HG03442 (cell line): ENCODE measurements around the gene C2orf74.
"Not testable (repeated sequence)": the region's sequence is repeated elsewhere in the genome, so short reads cannot be mapped to it uniquely, and the experiment has no call there.

Experiments
- ATAC-seq: cut with Tn5 transposase; IDR thresholded peaks from one replicate; pipeline ENCODE4 v1.9.1; 2021; ENCODE audit warnings: mild to moderate bottlenecking, moderate library complexity; ENCODE audit not compliant: unreplicated experiment

Gene C2orf74

DNA sequence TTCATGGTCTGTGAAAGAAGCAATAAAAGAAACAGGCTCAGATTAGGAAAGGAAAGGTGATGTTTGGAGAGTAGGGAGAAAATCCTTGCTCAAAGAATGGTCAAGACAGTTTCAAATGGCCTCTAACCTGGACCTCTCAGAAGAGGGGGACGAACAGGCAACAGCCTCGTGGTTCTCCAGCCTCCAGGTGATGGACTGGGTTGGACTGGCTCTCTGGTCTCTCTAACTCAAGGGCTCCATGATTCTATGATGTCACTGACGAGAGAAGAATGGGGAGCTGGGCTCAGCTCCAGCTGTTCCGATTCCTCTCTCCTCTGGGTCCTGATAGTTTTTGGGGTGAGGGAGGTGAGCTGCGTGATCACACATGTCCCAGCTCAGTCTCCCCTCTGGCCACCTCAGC is at the start of gene C2orf74:
TSS of gene C2orf74 (plus strand) at position 301 of the 400 bp plus-strand sequence. CDS start 327 bp downstream, outside the sequence.
- no peak for ATAC-seq

DNA sequence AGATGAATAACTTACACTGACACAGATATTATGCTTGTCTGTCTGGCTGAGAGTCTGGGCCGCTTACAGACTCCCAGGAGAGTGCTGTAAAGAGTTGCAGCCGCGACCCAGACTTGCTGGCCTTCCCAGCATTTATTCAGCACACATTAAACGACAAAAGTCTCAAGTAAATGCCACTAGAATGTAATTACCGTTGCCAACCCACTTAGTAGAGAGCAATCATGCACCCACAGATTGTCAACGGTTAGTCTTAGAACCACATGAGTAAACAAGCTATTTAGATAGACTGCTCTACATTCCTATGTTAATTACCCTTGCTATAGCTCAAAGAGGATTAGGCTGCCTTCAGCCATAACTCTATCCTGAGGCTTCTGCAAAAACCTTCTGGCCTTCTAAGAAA is 47.8 kb upstream of the C2orf74 start:
- no peak for ATAC-seq

DNA sequence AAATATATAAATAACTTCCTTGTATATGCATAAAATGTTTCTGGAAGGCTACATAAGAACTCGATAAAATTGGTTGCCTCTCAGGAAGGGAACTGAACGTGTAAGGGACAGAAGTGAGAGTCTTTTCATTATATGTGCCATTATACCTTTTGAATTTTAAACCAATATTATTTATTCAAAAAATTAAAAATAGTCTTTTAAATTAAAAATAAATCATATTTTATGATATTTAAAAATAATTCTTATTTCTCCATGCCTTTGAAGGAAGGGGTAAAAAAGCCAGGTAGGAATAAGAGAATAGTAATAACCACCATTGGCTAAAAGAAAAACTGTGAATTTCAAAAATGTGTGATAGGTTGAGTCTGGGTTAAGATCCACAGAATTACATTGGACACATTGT is 45.7 kb upstream of the C2orf74 start:
- no peak for ATAC-seq

DNA sequence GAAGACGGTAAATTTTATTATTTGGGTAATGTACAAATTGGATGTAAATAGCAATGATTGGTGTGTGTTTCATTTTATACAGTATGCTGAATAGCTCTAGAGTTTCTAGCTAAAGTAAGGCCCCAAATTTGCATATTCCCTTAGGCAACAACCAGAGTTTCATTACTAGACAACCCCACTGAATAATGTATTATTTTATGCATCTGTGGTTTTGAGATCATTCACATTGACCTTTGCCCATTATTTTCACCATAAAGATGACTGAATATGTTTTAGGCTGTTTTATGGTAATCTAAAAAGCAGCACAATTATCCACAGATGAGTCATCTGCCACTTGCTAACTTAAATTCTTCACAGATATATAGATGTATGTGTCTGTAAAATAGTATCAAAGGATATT is 44.5 kb upstream of the C2orf74 start:
- ATAC-seq, result peak; percentile 45

DNA sequence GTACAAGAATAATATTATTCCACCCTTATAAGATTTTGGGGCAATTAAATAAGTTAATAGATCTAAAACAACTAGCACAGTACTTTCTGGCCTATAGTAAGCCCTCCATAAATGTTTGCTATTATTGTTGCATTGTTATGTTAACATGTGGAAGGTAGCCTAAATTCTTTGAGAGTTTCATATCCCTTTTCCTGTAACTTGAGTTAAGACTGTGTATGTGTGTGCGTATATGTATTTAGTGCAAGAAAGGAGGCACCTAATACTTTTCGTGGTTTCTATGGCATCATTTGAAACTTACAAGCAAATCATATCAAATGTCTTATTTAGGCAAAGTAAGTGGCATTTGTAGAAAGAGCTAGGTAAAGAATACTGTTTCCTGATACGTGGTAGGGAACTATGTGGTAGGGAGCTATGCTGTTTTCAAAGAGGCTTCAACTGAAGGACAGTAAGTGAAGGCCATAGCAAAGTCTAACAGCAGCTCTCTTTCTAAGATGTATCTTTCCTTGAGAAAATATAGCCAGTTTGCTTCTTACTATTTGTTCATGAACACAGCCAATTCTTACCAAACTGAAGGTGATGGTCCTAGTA is 36.8 kb upstream of the C2orf74 start:
- no peak for ATAC-seq

DNA sequence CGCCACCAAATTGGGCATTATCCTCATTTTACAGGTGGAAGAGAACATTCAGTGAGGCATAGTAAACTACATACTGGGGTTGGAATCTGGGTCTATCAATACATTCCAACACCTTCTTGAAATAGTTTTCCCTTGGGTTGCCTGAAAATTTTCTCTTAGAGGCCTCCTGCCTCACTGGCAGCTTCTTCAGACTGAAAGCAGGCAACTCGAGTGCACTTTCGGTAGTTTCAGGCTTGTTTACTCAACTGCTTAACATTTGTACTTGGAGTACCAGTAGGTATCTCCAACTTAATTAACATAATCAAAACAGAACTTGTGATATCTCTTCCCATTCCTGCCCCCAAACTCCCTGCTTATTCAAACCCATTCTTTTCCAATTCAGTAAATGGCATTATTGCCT is 36.2 kb upstream of the C2orf74 start:
- ATAC-seq, result no peak

DNA sequence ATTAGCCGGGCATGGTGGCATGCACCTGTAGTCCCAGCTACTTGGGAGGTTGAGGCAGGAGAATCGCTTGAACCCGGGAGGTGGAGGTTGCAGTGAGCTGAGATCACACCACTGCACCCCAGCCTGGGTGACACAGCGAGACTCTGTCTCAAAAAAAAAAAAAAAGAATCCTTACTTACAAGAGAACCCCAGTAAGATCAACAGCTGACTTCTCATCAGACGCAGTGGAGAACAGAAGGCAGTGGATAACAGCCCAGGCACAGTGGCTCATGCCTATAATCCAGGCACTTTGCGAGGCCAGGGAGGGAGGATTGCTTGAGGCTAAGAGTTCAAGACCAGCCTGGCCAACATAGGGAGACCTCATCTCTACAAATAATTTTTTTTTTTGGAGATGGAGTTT is 33.9 kb upstream of the C2orf74 start:
- not testable (repeated sequence) for ATAC-seq

DNA sequence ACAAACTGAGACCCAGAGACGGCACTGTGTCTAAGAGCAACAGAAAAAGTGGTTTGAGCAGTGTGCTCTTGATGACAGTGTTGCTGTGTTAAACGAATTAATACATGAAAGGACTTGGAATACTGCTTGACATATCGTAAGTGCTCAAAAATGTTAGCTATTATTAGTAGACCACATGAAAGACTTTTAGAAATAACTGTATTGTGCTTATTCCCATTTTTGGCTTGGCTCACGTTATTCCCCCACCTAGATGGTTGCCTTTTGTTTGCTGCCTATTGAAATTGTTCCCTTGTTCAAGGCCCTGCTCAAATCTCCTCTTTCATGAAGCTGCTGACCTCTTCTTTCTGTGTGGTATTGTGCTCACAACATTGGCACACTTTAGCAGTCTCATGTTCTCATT is 27.8 kb upstream of the C2orf74 start:
- no peak for ATAC-seq

DNA sequence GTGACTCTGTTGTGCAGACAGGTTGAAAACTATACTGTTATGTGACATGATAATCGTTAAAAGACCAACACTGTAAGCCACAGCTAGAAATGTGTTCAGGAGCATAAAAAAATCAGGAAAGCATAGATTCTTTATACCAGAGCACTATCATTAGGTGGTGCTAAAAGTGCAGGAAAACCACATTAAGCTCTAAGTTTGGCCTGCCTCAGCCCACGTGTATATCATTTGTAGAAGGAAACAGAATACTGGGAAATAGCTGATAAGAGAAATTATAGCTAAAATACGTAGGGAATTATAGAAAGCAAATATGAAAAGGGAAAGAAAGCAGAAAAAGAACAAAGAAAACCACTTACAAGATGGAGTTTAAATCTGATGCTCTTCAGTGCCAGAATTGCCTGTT is 26.5 kb upstream of the C2orf74 start:
- no peak for ATAC-seq

DNA sequence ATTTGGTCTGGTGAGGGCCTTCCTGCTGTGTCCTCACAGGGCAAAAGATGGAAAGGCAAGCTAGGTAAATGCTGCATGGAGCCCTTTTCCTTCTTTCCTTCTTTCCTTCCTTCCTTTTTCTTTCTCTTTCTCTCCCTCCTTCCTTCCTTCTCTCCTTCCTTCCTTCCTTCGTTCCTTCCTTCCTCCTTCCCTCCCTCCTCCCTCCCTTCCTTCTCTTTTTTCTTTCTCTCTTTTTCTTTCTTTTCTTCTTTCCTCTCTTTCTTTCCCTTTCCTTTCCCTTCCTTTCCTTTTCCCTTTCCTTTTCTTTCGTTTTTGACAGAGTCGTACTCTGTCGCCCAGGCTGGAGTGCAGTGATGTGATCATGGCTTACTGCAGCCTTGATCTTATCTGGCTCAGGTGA is 23.1 kb upstream of the C2orf74 start:
- no peak for ATAC-seq

DNA sequence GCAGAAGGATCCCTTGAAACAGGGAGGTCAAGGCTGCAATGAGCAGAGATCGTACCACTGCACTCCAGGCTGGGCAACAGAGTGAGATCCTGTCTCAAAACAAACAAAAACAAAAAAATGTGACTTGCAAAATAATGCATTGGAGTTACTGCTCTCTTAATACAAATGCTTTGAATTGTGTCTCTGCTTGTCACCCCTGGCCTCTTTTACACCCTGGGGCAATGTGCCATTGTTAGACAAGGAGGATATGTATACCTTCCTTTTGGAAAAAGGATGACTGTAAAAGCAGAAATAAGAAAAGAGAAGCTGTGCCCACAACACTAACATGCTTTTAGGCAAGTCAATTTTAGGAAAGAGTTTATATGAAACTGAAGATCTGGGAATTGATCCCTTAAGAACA is 20.8 kb upstream of the C2orf74 start:
- no peak for ATAC-seq

DNA sequence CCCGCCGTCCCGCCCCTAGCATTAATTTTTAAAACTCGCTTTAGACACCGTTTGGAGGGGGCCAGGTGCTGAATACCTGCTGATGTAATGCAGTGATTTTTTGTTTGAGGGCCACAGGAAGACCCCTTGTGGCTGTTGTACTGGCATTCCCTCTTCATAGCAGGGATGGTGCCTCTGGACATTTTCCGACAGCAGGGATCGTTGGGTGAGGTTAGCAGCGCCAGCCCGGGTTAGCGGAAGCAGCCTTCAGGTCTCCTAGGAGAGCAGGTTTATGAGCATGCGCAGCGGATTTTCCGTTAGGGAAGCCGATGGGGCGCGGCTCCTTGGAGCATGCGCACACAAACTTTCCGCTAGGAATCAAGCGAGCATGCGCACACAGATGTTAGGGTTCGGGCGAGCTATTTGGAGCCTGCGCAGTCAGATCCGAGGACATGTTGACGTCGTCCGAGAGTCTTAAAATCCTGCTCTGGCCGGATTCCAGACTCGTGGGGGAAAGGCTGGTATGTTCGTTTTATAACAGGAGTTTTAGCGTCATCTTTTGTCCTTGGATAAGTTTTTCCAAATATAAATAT is 17.2 kb upstream of the C2orf74 start:
- ATAC-seq, result peak; percentile 88

DNA sequence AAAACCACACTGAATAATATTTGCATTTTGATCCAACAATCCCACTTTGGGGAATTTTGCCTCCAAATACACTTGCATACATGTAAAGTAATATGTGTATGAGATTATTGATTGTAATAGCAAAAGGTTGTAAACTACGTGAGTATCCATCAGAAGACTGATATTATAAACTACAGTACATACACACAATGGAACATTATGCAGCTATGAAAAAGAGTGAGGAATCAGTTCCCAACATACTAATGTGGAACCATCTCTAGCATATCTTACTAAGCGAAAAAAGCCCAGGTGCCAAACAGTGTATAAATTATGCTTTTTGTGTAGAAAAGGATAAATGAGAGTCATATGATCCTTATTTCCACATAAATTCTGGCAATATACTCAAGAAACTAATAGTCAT is 16.0 kb upstream of the C2orf74 start:
- no peak for ATAC-seq

DNA sequence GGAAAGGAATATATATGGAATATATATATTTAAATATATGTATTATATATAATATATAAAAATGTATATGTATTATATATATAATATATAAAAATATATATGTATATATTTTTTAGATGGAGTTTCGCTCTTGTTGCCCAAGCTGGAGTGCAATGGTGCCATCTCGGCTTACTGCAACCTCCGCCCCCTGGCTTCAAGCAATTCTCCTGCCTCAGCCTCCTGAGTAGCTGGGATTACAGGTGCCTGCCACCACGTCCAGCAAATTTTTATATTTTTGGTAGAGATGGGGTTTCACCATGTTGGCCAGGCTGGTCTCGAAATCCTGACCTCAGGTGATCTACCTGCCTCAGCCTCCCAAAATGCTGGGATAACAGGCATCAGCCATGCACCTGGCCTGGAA is 13.9 kb upstream of the C2orf74 start:
- not testable (repeated sequence) for ATAC-seq

DNA sequence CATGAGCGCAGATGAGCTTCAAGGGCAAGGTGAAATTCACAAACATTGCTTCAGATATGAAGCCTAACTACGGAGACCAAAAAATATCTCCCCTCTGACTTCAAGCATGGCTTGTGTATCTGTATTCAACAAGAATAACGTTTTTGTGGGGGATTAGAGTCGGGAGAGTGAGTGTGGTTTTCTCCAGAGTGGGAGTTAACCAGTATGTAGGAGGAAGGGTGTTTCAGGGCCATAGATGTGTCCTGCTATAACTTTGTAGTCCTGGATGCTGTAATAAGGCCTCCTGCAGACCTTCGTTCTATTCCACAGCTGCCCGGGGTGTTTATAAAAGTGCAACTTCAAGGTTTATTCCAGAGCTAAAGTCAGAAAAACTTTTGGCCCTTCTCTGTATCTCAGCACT is 12.9 kb upstream of the C2orf74 start:
- ATAC-seq, result no peak

DNA sequence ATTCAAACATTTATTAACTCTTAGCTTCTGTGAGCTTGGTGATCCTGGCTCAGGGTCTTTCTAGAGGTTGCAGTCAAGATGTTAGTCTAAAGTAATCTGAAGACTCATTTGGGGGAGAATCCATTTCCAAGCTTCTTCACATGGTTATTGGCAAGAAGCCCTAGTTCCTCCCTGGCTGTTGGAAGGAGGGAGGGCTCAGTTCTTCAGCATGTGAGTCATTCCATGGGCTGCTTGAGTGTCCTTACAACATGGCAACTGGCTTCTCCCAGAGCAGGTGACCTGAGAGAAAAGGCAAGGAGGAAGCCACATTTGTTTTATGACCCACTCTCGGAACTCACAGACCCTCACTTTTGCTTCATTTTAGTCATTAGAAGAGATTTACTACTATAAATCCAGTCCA is 10.6 kb upstream of the C2orf74 start:
- no peak for ATAC-seq

DNA sequence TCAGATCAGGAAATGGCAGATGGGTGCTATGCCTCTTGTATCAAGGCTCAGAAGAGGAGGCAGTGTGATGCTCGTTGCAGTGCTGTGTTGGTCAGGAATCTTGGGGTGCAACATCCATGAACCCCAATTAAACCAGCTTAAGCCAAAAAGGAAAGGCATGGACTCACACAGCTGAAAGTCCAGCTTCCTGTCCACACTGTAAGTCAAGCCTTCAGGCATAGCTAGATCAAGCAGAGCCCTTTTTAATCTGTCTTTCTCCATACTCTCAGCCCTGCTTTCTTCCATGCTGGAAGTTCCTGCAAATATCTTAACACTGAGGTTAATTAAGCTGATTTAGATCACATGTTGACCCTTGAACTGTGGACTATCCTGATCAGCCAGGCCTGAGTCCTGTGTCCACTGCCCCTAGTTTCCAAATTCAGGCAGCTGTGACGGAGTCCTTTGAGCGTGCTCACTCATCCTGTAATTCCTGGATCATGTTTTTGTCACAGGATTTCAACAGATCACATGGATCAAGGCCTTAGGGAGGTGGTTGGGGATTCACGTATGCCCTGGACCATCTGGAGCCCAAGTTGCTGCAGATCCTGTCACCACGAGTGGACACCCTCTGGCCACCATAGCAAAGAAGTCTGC is 4.5 kb upstream of the C2orf74 start:
- ATAC-seq, result no peak

DNA sequence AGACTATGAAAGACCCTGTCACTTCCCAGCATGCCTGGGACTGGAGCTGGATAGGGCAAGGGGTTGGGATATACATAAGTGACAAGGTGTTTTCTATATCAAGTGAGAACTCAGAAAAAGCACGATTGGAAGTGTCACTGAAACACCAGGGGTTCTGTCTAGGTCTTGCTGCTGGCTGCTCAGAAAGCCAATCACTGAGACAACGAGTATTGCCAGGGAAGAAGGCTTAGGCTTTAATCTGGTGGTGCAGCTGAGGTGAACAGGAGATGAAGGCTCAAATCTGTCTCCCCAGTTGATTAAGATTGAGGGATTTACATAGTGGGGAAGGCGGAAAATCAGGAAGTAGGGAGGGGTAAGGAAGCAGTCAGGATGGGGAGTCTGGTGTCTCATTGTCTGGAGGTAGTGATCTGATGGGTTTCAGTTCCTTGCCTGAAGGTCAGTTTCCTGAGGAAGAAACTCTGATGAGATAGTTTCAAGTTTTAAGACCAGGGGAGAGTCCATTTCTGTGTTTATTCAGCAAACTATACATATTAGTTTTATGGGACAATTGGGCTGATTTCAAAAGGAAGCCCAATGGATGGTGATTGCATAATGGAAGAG is 3.5 kb upstream of the C2orf74 start:
- no peak for ATAC-seq

DNA sequence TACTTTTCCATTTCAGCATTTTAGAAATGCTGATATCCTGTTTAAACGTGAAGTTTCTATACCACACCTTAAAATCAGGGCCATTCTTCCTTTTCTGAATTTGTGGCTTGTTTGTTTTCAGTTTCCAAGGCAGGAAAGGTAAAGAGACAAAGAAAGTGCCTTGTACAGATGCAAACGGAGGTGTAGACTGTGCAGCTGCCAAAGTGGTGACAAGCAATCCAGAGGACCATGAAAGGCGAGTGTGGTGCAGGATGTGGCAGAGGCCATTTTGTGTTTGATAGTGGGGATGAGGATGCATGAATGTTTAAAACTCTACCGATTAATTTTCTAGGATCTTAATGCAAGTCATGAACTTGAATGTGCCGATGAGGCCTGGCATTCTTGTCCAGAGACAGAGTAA is 733 bp downstream of the C2orf74 start:
- no peak for ATAC-seq

DNA sequence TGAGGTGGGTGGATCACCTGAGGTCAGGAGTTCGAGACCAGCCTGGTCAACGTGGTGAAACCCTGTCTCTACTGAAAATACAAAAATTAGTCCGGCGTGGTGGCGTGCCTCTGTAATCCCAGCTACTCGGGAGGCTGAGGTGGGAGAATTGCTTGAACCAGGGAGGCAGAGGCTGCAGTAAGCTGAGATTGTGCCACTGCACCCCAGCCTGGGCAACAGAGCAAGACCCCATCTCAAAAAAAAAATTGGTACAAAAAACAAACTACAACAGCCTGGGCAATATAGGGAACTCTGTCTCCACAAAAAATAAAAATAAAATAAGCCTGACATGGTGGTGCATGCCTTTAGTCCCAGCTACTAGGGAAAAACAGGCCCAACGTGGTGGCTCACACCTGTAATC is 3.1 kb downstream of the C2orf74 start:
- ATAC-seq, result not testable (repeated sequence)

DNA sequence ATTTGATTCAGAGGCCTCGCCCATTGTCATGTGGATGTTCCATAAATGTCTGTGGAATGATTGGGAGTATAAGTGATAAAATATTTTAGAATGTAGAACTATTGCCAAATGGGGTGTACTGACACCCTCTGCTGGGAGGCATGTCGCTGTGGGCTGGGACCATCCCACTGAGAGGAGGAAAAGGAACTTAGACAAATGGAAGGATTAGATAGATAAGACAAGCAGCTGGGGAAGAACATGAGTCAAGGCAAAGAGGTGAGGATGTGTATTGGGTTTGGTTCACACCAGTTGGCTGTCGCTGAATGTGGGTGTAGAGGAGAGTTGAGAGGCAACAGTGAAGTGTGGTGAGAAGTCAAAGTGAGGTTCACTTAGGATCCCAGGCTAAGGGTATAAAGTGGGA is 4.0 kb downstream of the C2orf74 start:
- no peak for ATAC-seq

DNA sequence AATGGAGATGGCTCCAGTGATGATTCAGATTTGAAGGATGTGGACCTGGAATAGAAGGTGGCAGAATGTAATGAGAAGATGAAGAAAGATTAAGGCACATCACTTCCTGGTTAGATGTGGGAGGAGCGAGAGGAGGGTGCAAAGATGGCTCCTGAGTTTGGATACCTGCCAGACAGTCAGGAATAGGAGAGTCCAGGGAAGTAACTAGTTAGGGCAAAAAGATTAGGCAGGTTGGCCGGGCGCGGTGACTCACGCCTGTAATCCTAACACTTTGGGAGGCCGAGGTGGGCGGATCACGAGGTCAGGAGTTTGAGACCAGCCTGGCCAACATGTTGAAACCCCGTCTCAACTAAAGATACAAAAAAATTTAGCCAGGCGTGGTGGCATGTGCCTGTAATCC is 5.6 kb downstream of the C2orf74 start:
- ATAC-seq, result no peak
